BLaER1 (cell line): ENCODE data around the gene CCT4.
"Not testable (repeated sequence)": the region's sequence is repeated elsewhere in the genome, so short reads cannot be mapped to it uniquely, and the experiment has no call there.

ENCODE experiments used
- H3K27ac ChIP-seq: shearing (Covaris generic); formaldehyde crosslinking; 2 replicates; pipeline ENCODE4 v1.8.1; 2022
- H3K27me3 ChIP-seq: shearing (Covaris generic); formaldehyde crosslinking; 2 replicates; pipeline ENCODE4 v1.8.1; 2022
- H3K36me3 ChIP-seq: shearing (Covaris generic); formaldehyde crosslinking; 2 replicates; pipeline ENCODE4 v1.8.1; 2022
- H3K4me1 ChIP-seq: shearing (Covaris generic); formaldehyde crosslinking; 2 replicates; pipeline ENCODE4 v1.8.1; 2022
- H3K4me2 ChIP-seq: shearing (Covaris generic); formaldehyde crosslinking; 2 replicates; pipeline ENCODE4 v1.8.1; 2022
- H3K4me3 ChIP-seq: shearing (Covaris generic); formaldehyde crosslinking; 2 replicates; pipeline ENCODE4 v1.8.1; 2022
- H3K9ac ChIP-seq: shearing (Covaris generic); formaldehyde crosslinking; 2 replicates; pipeline ENCODE4 v1.8.1; 2022
- H3K9me3 ChIP-seq: shearing (Covaris generic); formaldehyde crosslinking; 2 replicates; pipeline ENCODE4 v1.8.1; 2022
- H4K20me1 ChIP-seq: shearing (Covaris generic); formaldehyde crosslinking; 2 replicates; pipeline ENCODE4 v1.8.1; 2022
- Cebpa-rat ChIP-seq: shearing (Covaris generic); IDR thresholded peaks from 2 replicates; pipeline ENCODE4 v1.8.1; 2022

Gene CCT4

GRCh38 chr2:61853086-61853846 lies 35.2 kb downstream of the CCT4 start:
- no peak for TF ChIP-seq Cebpa-rat

GRCh38 chr2:61851270-61851669 lies 37.2 kb downstream of the CCT4 start:
- H3K4me1 ChIP-seq: peaks cover 15% of the 10 kb centered on the region
- not testable (repeated sequence) for H3K27me3 ChIP-seq, H3K9me3 ChIP-seq, H3K4me2 ChIP-seq, H3K9ac ChIP-seq, H4K20me1 ChIP-seq, H3K4me3 ChIP-seq, H3K27ac ChIP-seq, H3K36me3 ChIP-seq

More at GRCh38 chr2:61853086-61853846, 35.2 kb downstream of the CCT4 start:
- H3K9me3 ChIP-seq: no peaks in the 10 kb centered on the region
- H3K27ac ChIP-seq: no peak overlapping the region
- peak overlapping the region; percentile 83 for H3K4me3 ChIP-seq
- H3K4me2 ChIP-seq: peak overlapping the region; percentile 92
- no peaks in the 10 kb centered on the region for H4K20me1 ChIP-seq
- no peaks in the 10 kb centered on the region for H3K36me3 ChIP-seq
- peaks cover 15% of the 10 kb centered on the region for H3K4me1 ChIP-seq
- no peaks in the 10 kb centered on the region for H3K27me3 ChIP-seq
- H3K9ac ChIP-seq: peak overlapping the region; percentile 75

GRCh38 chr2:61845320-61845719 lies 43.1 kb downstream of the CCT4 start:
- Histone ChIP-seq H3K27ac (no peak overlapping the region), H3K9ac (no peak overlapping the region), H3K4me3 (no peak overlapping the region), H3K9me3 (no peaks in the 10 kb centered on the region), H3K27me3 (no peaks in the 10 kb centered on the region), H3K4me2 (no peak overlapping the region), H3K4me1 (0 out of 2 replicates have a peak, but pooled peaks cover 5% of the 10 kb centered on the region), H4K20me1 (no peaks in the 10 kb centered on the region), H3K36me3 (peaks cover 6% of the 10 kb centered on the region; the same call in 1 of the 2 replicates)
- no peak for TF ChIP-seq Cebpa-rat

GRCh38 chr2:61841286-61841685 lies 47.2 kb downstream of the CCT4 start:
- Histone ChIP-seq H3K9me3 (no peaks in the 10 kb centered on the region), H3K27me3 (no peaks in the 10 kb centered on the region), H4K20me1 (no peaks in the 10 kb centered on the region), H3K9ac (no peak overlapping the region), H3K36me3 (peaks cover 11% of the 10 kb centered on the region; the same call in 1 of the 2 replicates), H3K4me3 (no peak overlapping the region), H3K4me1 (0 out of 2 replicates have a peak, but pooled peaks cover 5% of the 10 kb centered on the region), H3K4me2 (no peak overlapping the region), H3K27ac (no peak overlapping the region)
- no peak for TF ChIP-seq Cebpa-rat

- H3K9me3 ChIP-seq: no peaks in the 10 kb centered on the region
- no peaks in the 10 kb centered on the region for H3K27me3 ChIP-seq
- no peak for TF ChIP-seq Cebpa-rat
- H3K4me2 ChIP-seq: no peak overlapping the region
- peaks cover 14% of the 10 kb centered on the region; the same call in 1 of the 2 replicates for H3K36me3 ChIP-seq
- no peaks in the 10 kb centered on the region for H3K4me1 ChIP-seq
- H3K27ac ChIP-seq: no peak overlapping the region
- H3K9ac ChIP-seq: no peak overlapping the region
- no peaks in the 10 kb centered on the region for H4K20me1 ChIP-seq
- no peak overlapping the region for H3K4me3 ChIP-seq
Observed at GRCh38 chr2:61834893-61835292, 53.6 kb downstream of the CCT4 start.

GRCh38 chr2:61833971-61834370 lies 54.5 kb downstream of the CCT4 start:
- no peak overlapping the region for H3K9ac ChIP-seq
- peaks cover 9% of the 10 kb centered on the region; the same call in 1 of the 2 replicates for H3K36me3 ChIP-seq
- H3K27ac ChIP-seq: no peak overlapping the region
- TF ChIP-seq Cebpa-rat: no peak
- no peaks in the 10 kb centered on the region for H3K9me3 ChIP-seq
- H3K4me3 ChIP-seq: no peak overlapping the region
- H3K27me3 ChIP-seq: no peaks in the 10 kb centered on the region
- no peak overlapping the region for H3K4me2 ChIP-seq
- no peaks in the 10 kb centered on the region for H4K20me1 ChIP-seq
- H3K4me1 ChIP-seq: no peaks in the 10 kb centered on the region

- Histone ChIP-seq H3K4me1 (no peaks in the 10 kb centered on the region), H3K4me3 (no peak overlapping the region), H3K4me2 (no peak overlapping the region)
Observed at GRCh38 chr2:61832183-61832841, 56.1 kb downstream of the CCT4 start.

GRCh38 chr2:61822255-61822654 lies 66.2 kb downstream of the CCT4 start:
- no peaks in the 10 kb centered on the region for H3K27me3 ChIP-seq
- H3K36me3 ChIP-seq: no peaks in the 10 kb centered on the region
- H3K4me2 ChIP-seq: no peak overlapping the region
- H3K9me3 ChIP-seq: no peaks in the 10 kb centered on the region
- TF ChIP-seq Cebpa-rat: no peak
- H3K9ac ChIP-seq: no peak overlapping the region
- H3K27ac ChIP-seq: no peak overlapping the region
- no peak overlapping the region for H3K4me3 ChIP-seq
- no peaks in the 10 kb centered on the region for H4K20me1 ChIP-seq
- no peaks in the 10 kb centered on the region for H3K4me1 ChIP-seq

More at GRCh38 chr2:61832183-61832841, 56.1 kb downstream of the CCT4 start:
- Histone ChIP-seq H4K20me1 (no peaks in the 10 kb centered on the region), H3K9me3 (no peaks in the 10 kb centered on the region), H3K27me3 (no peaks in the 10 kb centered on the region), H3K36me3 (peaks cover 9% of the 10 kb centered on the region; the same call in 1 of the 2 replicates), H3K9ac (no peak overlapping the region), H3K27ac (no peak overlapping the region)
- TF ChIP-seq Cebpa-rat: no peak
